B cell (primary cell): Measurements from ENCODE around the gene RILPL1. TPM values are rescaled to one million over a fixed set of nuclear protein-coding genes. Genes with fewer than 3 reads are reported as not detected.

Source experiments
- ATAC-seq: fragments of 200-7000 bp; cut with Tn5 transposase; one replicate; pipeline ENCODE4 v1.10.0; 2021; ENCODE audit warnings: low read depth, mild to moderate bottlenecking, moderate number of reproducible peaks, moderate library complexity
- CTCF ChIA-PET: fragments of 350-600 bp; sonication (Branson Sonifier 250); formaldehyde crosslinking; loops from one replicate; lab custom pipeline; 2021; ENCODE audit warnings: antibody characterized with exemption, inconsistent platforms; lab: Charles Lee
- POLR2A ChIA-PET: fragments of 350-600 bp; sonication (Branson Sonifier 250); formaldehyde crosslinking; loops from one replicate; lab custom pipeline; 2021; ENCODE audit warnings: antibody characterized with exemption; lab: Charles Lee
- DNase-seq: peaks from one replicate; pipeline ENCODE4 v3.0.0; 2013
- H2AFZ ChIP-seq: 2 replicates; pipeline ENCODE4 v1.6.1; 2012; ENCODE audit warnings: mild to moderate bottlenecking, low read depth, low read length; ENCODE audit not compliant: insufficient read depth, poor library complexity, severe bottlenecking
- H3K27ac ChIP-seq, 2 donors: 1 replicate in 1 of 2; 2 replicates in 1 of 2; pipeline ENCODE4 v1.5.1; 2012 to 2013; ENCODE audit warnings: low read length in 2 of 2, mild to moderate bottlenecking in 2 of 2, moderate library complexity in 1 of 2
- H3K27me3 ChIP-seq, 4 experiments: fragments of 200-600 bp in 1 of 4; sonication (generic) in 1 of 4; replicated peaks in 1 of 4; 1 replicate in 2 of 4; 2 replicates in 2 of 4; pipeline versions ENCODE4 v1.6.1 to v1.7.0; 2013 to 2016; ENCODE audit warnings: low read length in 3 of 4, mild to moderate bottlenecking in 2 of 4, mixed read lengths in 1 of 4, moderate library complexity in 1 of 4; ENCODE audit not compliant: insufficient read depth in 4 of 4, control insufficient read depth in 3 of 4; ENCODE audit errors: control extremely low read depth in 1 of 4
- H3K36me3 ChIP-seq, 2 experiments: replicated peaks in 1 of 2; 1 replicate in 1 of 2; 2 replicates in 1 of 2; pipeline versions ENCODE4 v1.6.1 to v1.7.1; 2013; ENCODE audit warnings: low read length in 1 of 2; ENCODE audit not compliant: insufficient read depth in 2 of 2, control insufficient read depth in 1 of 2; ENCODE audit errors: control extremely low read depth in 1 of 2, extremely low read depth in 1 of 2
- H3K4me1 ChIP-seq, 2 donors: fragments of 200-600 bp in 1 of 2; sonication (generic) in 1 of 2; 1 replicate in 1 of 2; 2 replicates in 1 of 2; pipeline versions ENCODE4 v1.5.1 to v1.6.1; 2013 to 2017; ENCODE audit warnings: low read length in 2 of 2; ENCODE audit not compliant: control insufficient read depth in 2 of 2, insufficient read depth in 2 of 2
- H3K4me2 ChIP-seq: replicated peaks from 2 replicates; pipeline ENCODE3; 2012; ENCODE audit warnings: mild to moderate bottlenecking, low read depth, low read length; ENCODE audit not compliant: poor library complexity, severe bottlenecking
- H3K4me3 ChIP-seq, 5 experiments: fragments of 200-600 bp in 1 of 5; sonication (generic) in 1 of 5; 1 replicate in 3 of 5; 2 replicates in 2 of 5; pipeline versions ENCODE4 v1.5.1 to v1.7.0; 2011 to 2016; ENCODE audit warnings: low read length in 4 of 5, mild to moderate bottlenecking in 4 of 5, low read depth in 2 of 5, control low read depth in 1 of 5, moderate library complexity in 1 of 5; ENCODE audit not compliant: insufficient read depth in 1 of 5; ENCODE audit errors: control extremely low read depth in 1 of 5, extremely low read depth in 1 of 5
- H3K79me2 ChIP-seq: fragments of 200-600 bp; sonication (generic); one replicate; pipeline ENCODE4 v1.6.0; 2016; ENCODE audit warnings: low read length; ENCODE audit not compliant: control insufficient read depth, insufficient read depth
- H3K9ac ChIP-seq: fragments of 200-600 bp; sonication (generic); 2 replicates; pipeline ENCODE4 v1.6.1; 2017; ENCODE audit warnings: mild to moderate bottlenecking, low read length, moderate library complexity
- H3K9me3 ChIP-seq, 3 donors: one replicate each; pipeline versions ENCODE4 v1.6.1 to v1.7.1; 2013; ENCODE audit warnings: low read length in 2 of 3; ENCODE audit not compliant: control insufficient read depth in 2 of 3, insufficient read depth in 1 of 3; ENCODE audit errors: control extremely low read depth in 1 of 3
- H4K20me1 ChIP-seq: 2 replicates; pipeline ENCODE4 v1.6.0; 2012; ENCODE audit warnings: mild to moderate bottlenecking, low read length; ENCODE audit not compliant: insufficient read depth, control insufficient read depth, poor library complexity, severe bottlenecking
- H3K27ac Mint-ChIP-seq: one replicate; pipeline ENCODE4 v1.8.0; 2021; ENCODE audit warnings: mixed read lengths
- H3K27me3 Mint-ChIP-seq: one replicate; pipeline ENCODE4 v1.8.0; 2021; ENCODE audit warnings: mixed read lengths
- H3K4me1 Mint-ChIP-seq: one replicate; pipeline ENCODE4 v1.8.0; 2021; ENCODE audit warnings: mixed read lengths
- H3K4me3 Mint-ChIP-seq: one replicate; pipeline ENCODE4 v1.8.0; 2021; ENCODE audit warnings: mixed read lengths
- H3K9me3 Mint-ChIP-seq: one replicate; pipeline ENCODE4 v1.8.0; 2022; ENCODE audit warnings: mixed read lengths; ENCODE audit not compliant: insufficient read depth
- CTCF ChIP-seq: fragments of 200-600 bp; IDR thresholded peaks from one replicate; pipeline ENCODE4 v1.8.0; 2022; ENCODE audit warnings: antibody characterized with exemption, mild to moderate bottlenecking
- EZH2 ChIP-seq: IDR thresholded peaks from 2 replicates; pipeline ENCODE4 v1.6.1; 2012; ENCODE audit warnings: borderline replicate concordance, low read depth, mild to moderate bottlenecking, moderate library complexity, low read length; ENCODE audit not compliant: insufficient read depth, poor library complexity, severe bottlenecking
- WGBS: methylation state at CpG from one replicate; pipeline ENCODE4 v1.1.5; 2013; ENCODE audit warnings: missing lambda C conversion rate; ENCODE audit not compliant: insufficient coverage; 5-methylcytosine and 5-hydroxymethylcytosine counted together
- intact Hi-C: fragments of 100-400 bp; cut with micrococcal nuclease; formaldehyde crosslinking; loops from one replicate; pipeline ENCODE4 v1.10.0; 2022
- polyA plus RNA-seq: library from polyadenylated mRNA; depleted of rRNA; stranded (reverse); fragments of >200 nt; gene quantifications from 2 replicates; pipeline ENCODE4 v1.2.3, GENCODE V29; 2012
- total RNA-seq, 2 donors: library from RNA; stranded (reverse); fragments of 120-200 nt in 1 of 2; gene quantifications; 1 replicate in 1 of 2; 2 replicates in 1 of 2; pipeline versions ENCODE4 v1.2.3 to v1.2.4, GENCODE V29; 2013 to 2022

The RILPL1 gene
- total and polyA plus RNA-seq, 2 donors (not counting 1 experiment from before 2014, with no cell fraction given), result 2.6 to 2.8 TPM

GRCh38 chr12:123519141-123520001 is 14.1 kb downstream of the RILPL1 start:
- H3K9me3 Mint-ChIP-seq, result no peaks in the 10 kb centered on the region
- Histone ChIP-seq H3K4me3 (no peak overlapping the region), H3K4me2 (no peak overlapping the region), H3K27me3 (no peaks in the 10 kb centered on the region), H3K4me1 (no peaks in the 10 kb centered on the region), H3K79me2 (no peaks in the 10 kb centered on the region), H3K9ac (no peak overlapping the region), H2AFZ (no peak overlapping the region), H3K9me3 (no peaks in the 10 kb centered on the region), H4K20me1 (no peaks in the 10 kb centered on the region), H3K27ac (no peak overlapping the region), H3K36me3 (no peaks in the 10 kb centered on the region)
- DNase-seq (no peak), ATAC-seq (no peak)
- no peaks in the 10 kb centered on the region for H3K27me3 Mint-ChIP-seq
- CTCF ChIA-PET, result no interaction called here
- TF ChIP-seq EZH2, result no peak
- no peak for TF ChIP-seq CTCF
- 94% methylated on average over 23 of the region's 24 CpGs for WGBS
- H3K4me1 Mint-ChIP-seq, result no peaks in the 10 kb centered on the region
- H3K4me3 Mint-ChIP-seq, result no peak overlapping the region
- intact Hi-C loops, result no loop called here
- POLR2A ChIA-PET, result no interaction called here
- no peak overlapping the region for H3K27ac Mint-ChIP-seq

GRCh38 chr12:123516216-123516780 is 17.2 kb downstream of the RILPL1 start:
- 97% methylated on average over 11 of the region's 11 CpGs for WGBS

More at GRCh38 chr12:123516216-123516780, 17.2 kb downstream of the RILPL1 start:
- ChIA-PET POLR2A (no interaction called here), CTCF (interaction anchor here (1.1 kb wide), 1 partner anchor 19 kb away, joined by 4 read pairs; no protein-coding TSS in a partner anchor)
- Mint-ChIP-seq H3K4me3 (no peak overlapping the region), H3K27ac (no peak overlapping the region), H3K4me1 (no peaks in the 10 kb centered on the region), H3K9me3 (no peaks in the 10 kb centered on the region), H3K27me3 (no peaks in the 10 kb centered on the region)
- H3K79me2 ChIP-seq, result no peaks in the 10 kb centered on the region
- H4K20me1 ChIP-seq, result no peaks in the 10 kb centered on the region
- H3K4me3 ChIP-seq, result no peak overlapping the region
- H2AFZ ChIP-seq, result no peak overlapping the region
- H3K9ac ChIP-seq, result no peak overlapping the region
- no peak overlapping the region for H3K4me2 ChIP-seq
- ATAC-seq (no peak), DNase-seq (no peak)
- intact Hi-C loops, result no loop called here
- H3K27ac ChIP-seq, result no peak overlapping the region
- H3K9me3 ChIP-seq, result no peaks in the 10 kb centered on the region
- TF ChIP-seq CTCF (no peak), EZH2 (no peak)
- H3K27me3 ChIP-seq, result no peaks in the 10 kb centered on the region
- no peaks in the 10 kb centered on the region for H3K4me1 ChIP-seq
- no peaks in the 10 kb centered on the region for H3K36me3 ChIP-seq
